ENCODE measurements around the gene EHD4. TPM values are rescaled to one million over a fixed set of nuclear protein-coding genes. Genes with fewer than 3 reads are reported as not detected.

Gene EHD4
- total RNA-seq, 4 donors from 2014 or later, result 12.8 to 45.2 (median 26.1) TPM

- H3K9me3 ChIP-seq, result no peaks in the 10 kb centered on the region
- DNase-seq, result no peak
- no peak overlapping the region for H3K4me3 ChIP-seq
- no peaks in the 10 kb centered on the region for H3K36me3 ChIP-seq
- no peaks in the 10 kb centered on the region for H3K4me1 ChIP-seq
- TF ChIP-seq POLR2A (IDR thresholded peaks at IDR 0.05) (no peak), CTCF (IDR thresholded peaks at IDR 0.05) (no peak)
- intact Hi-C loops (cut with DNase I; ENCODE audit: low total_unique reads), result loop anchor here (10.0 kb wide), 1 partner anchor 59 kb away; no protein-coding TSS in a partner anchor
- H3K27me3 ChIP-seq, result no peaks in the 10 kb centered on the region
- no peak overlapping the region for H3K27ac ChIP-seq
Observed at GRCh38 chr15:41856262-41856661, 116.1 kb downstream of the EHD4 start.

- TF ChIP-seq POLR2A (IDR thresholded peaks at IDR 0.05), result no peak
- TF ChIP-seq CTCF (IDR thresholded peaks at IDR 0.05), result no peak
Observed at GRCh38 chr15:41855261-41855961, 116.9 kb downstream of the EHD4 start.

GRCh38 chr15:41854443-41854842 is 117.9 kb downstream of the EHD4 start:
- TF ChIP-seq POLR2A (IDR thresholded peaks at IDR 0.05) (no peak), CTCF (IDR thresholded peaks at IDR 0.05) (no peak)
- H3K9me3 ChIP-seq, result no peaks in the 10 kb centered on the region
- no peak overlapping the region for H3K4me3 ChIP-seq
- intact Hi-C loops (cut with DNase I; ENCODE audit: low total_unique reads), result loop anchor here (10.0 kb wide), 1 partner anchor 60 kb away; no protein-coding TSS in a partner anchor
- DNase-seq, result no peak
- no peak overlapping the region for H3K27ac ChIP-seq
- no peaks in the 10 kb centered on the region for H3K27me3 ChIP-seq
- H3K4me1 ChIP-seq, result no peaks in the 10 kb centered on the region
- H3K36me3 ChIP-seq, result no peaks in the 10 kb centered on the region

More at GRCh38 chr15:41855261-41855961, 116.9 kb downstream of the EHD4 start:
- H3K4me3 ChIP-seq, result no peak overlapping the region
- H3K4me1 ChIP-seq, result no peaks in the 10 kb centered on the region
- no peaks in the 10 kb centered on the region for H3K36me3 ChIP-seq
- intact Hi-C loops (cut with DNase I; ENCODE audit: low total_unique reads), result loop anchor here (10.0 kb wide), 1 partner anchor 59 kb away; no protein-coding TSS in a partner anchor
- no peaks in the 10 kb centered on the region for H3K27me3 ChIP-seq
- no peak for DNase-seq
- H3K27ac ChIP-seq, result no peak overlapping the region
- H3K9me3 ChIP-seq, result no peaks in the 10 kb centered on the region

GRCh38 chr15:41853831-41854230 is 118.5 kb downstream of the EHD4 start:
- H3K27ac ChIP-seq, result no peak overlapping the region
- H3K36me3 ChIP-seq, result no peaks in the 10 kb centered on the region
- DNase-seq, result no peak
- intact Hi-C loops (cut with DNase I; ENCODE audit: low total_unique reads), result loop anchor here (10.0 kb wide), 1 partner anchor 61 kb away; no protein-coding TSS in a partner anchor
- no peaks in the 10 kb centered on the region for H3K27me3 ChIP-seq
- H3K4me3 ChIP-seq, result no peak overlapping the region
- no peak for TF ChIP-seq CTCF (IDR thresholded peaks at IDR 0.05)
- no peak for TF ChIP-seq POLR2A (IDR thresholded peaks at IDR 0.05)
- no peaks in the 10 kb centered on the region for H3K9me3 ChIP-seq
- H3K4me1 ChIP-seq, result no peaks in the 10 kb centered on the region
